Aorta (tissue), 5 donors: ENCODE data around the gene SLC35A1. TPM values are rescaled to one million over a fixed set of nuclear protein-coding genes. Genes with fewer than 3 reads are reported as not detected.

Experiments
- ATAC-seq: fragments of 200-7000 bp; cut with Tn5 transposase; one replicate; pipeline ENCODE4 v1.9.1; 2022; ENCODE audit warnings: moderate library complexity; ENCODE audit not compliant: low FRiP score
- DNase-seq, 2 donors: peaks; one replicate each; pipeline ENCODE4 v3.0.0-alpha.2; 2020
- H3K27ac ChIP-seq, 2 donors: one replicate each; pipeline ENCODE4 v1.5.1; 2013; ENCODE audit warnings: low read length in 2 of 2, mild to moderate bottlenecking in 2 of 2, moderate library complexity in 2 of 2, control low read depth in 1 of 2, inconsistent platforms in 1 of 2, low read depth in 1 of 2
- H3K27me3 ChIP-seq, 2 donors: one replicate each; pipeline ENCODE4 v1.6.1; 2013; ENCODE audit warnings: control low read depth in 1 of 2, low read length in 1 of 2, mild to moderate bottlenecking in 1 of 2, moderate library complexity in 1 of 2; ENCODE audit not compliant: insufficient read depth in 2 of 2, control insufficient read depth in 1 of 2
- H3K36me3 ChIP-seq, 2 donors: one replicate each; pipeline ENCODE4 v1.6.1; 2013; ENCODE audit warnings: control low read depth in 1 of 2, low read length in 1 of 2, mild to moderate bottlenecking in 1 of 2; ENCODE audit not compliant: insufficient read depth in 2 of 2, control insufficient read depth in 1 of 2
- H3K4me1 ChIP-seq, 2 donors: one replicate each; pipeline ENCODE4 v1.6.1; 2013; ENCODE audit warnings: low read length in 2 of 2, control low read depth in 1 of 2, mild to moderate bottlenecking in 1 of 2, moderate library complexity in 1 of 2; ENCODE audit not compliant: insufficient read depth in 2 of 2, control insufficient read depth in 1 of 2
- H3K4me3 ChIP-seq, 2 donors: one replicate each; pipeline ENCODE4 v1.5.1; 2013; ENCODE audit warnings: low read length in 2 of 2, control low read depth in 1 of 2, mild to moderate bottlenecking in 1 of 2
- H3K9me3 ChIP-seq: one replicate; pipeline ENCODE4 v1.6.1; 2013; ENCODE audit warnings: mild to moderate bottlenecking, low read length; ENCODE audit not compliant: control insufficient read depth
- WGBS, 2 donors: extraction: QIAGEN DNeasy Blood & Tissue Kit; methylation state at CpG; one replicate each; pipeline ENCODE4 v1.1.7; 2013; 5-methylcytosine and 5-hydroxymethylcytosine counted together
- intact Hi-C, 2 donors: fragments of 100-400 bp; cut with DNase I; formaldehyde crosslinking; loops; one replicate each; pipeline versions ENCODE4 v1.14.2 to v1.15.0; 2022
- polyA plus RNA-seq, 2 donors: library from polyadenylated mRNA; stranded (reverse); fragments of 200-250 nt; gene quantifications; one replicate each; pipeline ENCODE4 v1.2.3, GENCODE V29; 2013
- total RNA-seq, 2 donors: library from RNA; stranded (reverse); fragmentation: NEBNext Ultra II Directional; extraction: Animal tissue kit (Norgen Biotek cat#: 25700); gene quantifications; one replicate each; pipeline ENCODE4 v1.2.1, GENCODE V29; 2021
- donor health status: healthy with polysubstance abuse.
- donor health status: Bipolar disorder and iron deficiency.
- donor health status: DM: no; HTN: no; CAD: no.
- donor health status: DM: no; HTN: no; CAD: no.
- donor health status: DM: yes; HTN: yes; CAD: no.

SLC35A1 gene
- total and polyA plus RNA-seq, 4 donors = 13.3 to 24.1 (median 17.5) TPM

GRCh38 chr6:87558446-87558845, 85.7 kb downstream of the SLC35A1 start:
- intact Hi-C loops = no loop called here
- DNase-seq (no peak), ATAC-seq (no peak)
- Histone ChIP-seq H3K36me3 (peaks cover 0 to 5% of the 10 kb centered on the region in 2 donors), H3K27ac (no peak overlapping the region), H3K9me3 (no peaks in the 10 kb centered on the region), H3K27me3 (no peaks in the 10 kb centered on the region), H3K4me1 (no peaks in the 10 kb centered on the region), H3K4me3 (no peak overlapping the region)

- intact Hi-C loops = no loop called here
- Histone ChIP-seq H3K27me3 (no peaks in the 10 kb centered on the region), H3K36me3 (peaks cover 0 to 2% of the 10 kb centered on the region in 2 donors), H3K4me1 (no peaks in the 10 kb centered on the region), H3K4me3 (no peak overlapping the region), H3K9me3 (no peaks in the 10 kb centered on the region), H3K27ac (no peak overlapping the region)
- ATAC-seq = no peak
- WGBS, 2 donors = 39 to 52% methylated on average over 1 of the region's 1 CpG
- no peak for DNase-seq
Observed at GRCh38 chr6:87561017-87561416, 88.2 kb downstream of the SLC35A1 start.

Other genes with a start within 250 kb of the SLC35A1 start
- 10 to 100 TPM; 11.2 to 13.8 TPM for gene SMIM8, start 150.4 kb upstream of the SLC35A1 start, total RNA-seq
- gene SMIM8, start 150.4 kb upstream of the SLC35A1 start, polyA plus RNA-seq = 1 to 10 TPM; 4.1 to 7.6 TPM
- gene GJB7, start 143.7 kb upstream of the SLC35A1 start, total RNA-seq = not detected
- gene GJB7, start 143.7 kb upstream of the SLC35A1 start, polyA plus RNA-seq = not detected
- 1 to 10 TPM; 4.2 to 5.6 TPM for gene C6orf163, start 128.2 kb upstream of the SLC35A1 start, total RNA-seq
- gene C6orf163, start 128.2 kb upstream of the SLC35A1 start, polyA plus RNA-seq = under 1 TPM in 1 of 2 donors, not detected in 1; 0.26 TPM
- gene CFAP206, start 65.0 kb upstream of the SLC35A1 start, total RNA-seq = under 1 TPM in 1 of 2 donors, not detected in 1; 0.45 TPM
- under 1 TPM in 1 of 2 donors, not detected in 1; 0.46 TPM for gene CFAP206, start 65.0 kb upstream of the SLC35A1 start, polyA plus RNA-seq
- gene RARS2, start 117.0 kb downstream of the SLC35A1 start, total RNA-seq = 10 to 100 TPM; 36.1 to 38.2 TPM
- gene RARS2, start 117.0 kb downstream of the SLC35A1 start, polyA plus RNA-seq = 10 to 100 TPM; 23.5 to 26.3 TPM
- gene ORC3, start 117.2 kb downstream of the SLC35A1 start, total RNA-seq = 10 to 100 TPM; 16.5 to 22.4 TPM
- 10 to 100 TPM in 1 of 2 donors, 1 to 10 TPM in 1; 6.8 to 11.3 TPM for gene ORC3, start 117.2 kb downstream of the SLC35A1 start, polyA plus RNA-seq
- gene AKIRIN2, start 229.3 kb downstream of the SLC35A1 start, total RNA-seq = 10 to 100 TPM; 38.5 to 43.5 TPM
- 10 to 100 TPM; 17.8 to 25.1 TPM for gene AKIRIN2, start 229.3 kb downstream of the SLC35A1 start, polyA plus RNA-seq